Measurements from ENCODE around the gene PPFIBP2.

Gene PPFIBP2

DNA sequence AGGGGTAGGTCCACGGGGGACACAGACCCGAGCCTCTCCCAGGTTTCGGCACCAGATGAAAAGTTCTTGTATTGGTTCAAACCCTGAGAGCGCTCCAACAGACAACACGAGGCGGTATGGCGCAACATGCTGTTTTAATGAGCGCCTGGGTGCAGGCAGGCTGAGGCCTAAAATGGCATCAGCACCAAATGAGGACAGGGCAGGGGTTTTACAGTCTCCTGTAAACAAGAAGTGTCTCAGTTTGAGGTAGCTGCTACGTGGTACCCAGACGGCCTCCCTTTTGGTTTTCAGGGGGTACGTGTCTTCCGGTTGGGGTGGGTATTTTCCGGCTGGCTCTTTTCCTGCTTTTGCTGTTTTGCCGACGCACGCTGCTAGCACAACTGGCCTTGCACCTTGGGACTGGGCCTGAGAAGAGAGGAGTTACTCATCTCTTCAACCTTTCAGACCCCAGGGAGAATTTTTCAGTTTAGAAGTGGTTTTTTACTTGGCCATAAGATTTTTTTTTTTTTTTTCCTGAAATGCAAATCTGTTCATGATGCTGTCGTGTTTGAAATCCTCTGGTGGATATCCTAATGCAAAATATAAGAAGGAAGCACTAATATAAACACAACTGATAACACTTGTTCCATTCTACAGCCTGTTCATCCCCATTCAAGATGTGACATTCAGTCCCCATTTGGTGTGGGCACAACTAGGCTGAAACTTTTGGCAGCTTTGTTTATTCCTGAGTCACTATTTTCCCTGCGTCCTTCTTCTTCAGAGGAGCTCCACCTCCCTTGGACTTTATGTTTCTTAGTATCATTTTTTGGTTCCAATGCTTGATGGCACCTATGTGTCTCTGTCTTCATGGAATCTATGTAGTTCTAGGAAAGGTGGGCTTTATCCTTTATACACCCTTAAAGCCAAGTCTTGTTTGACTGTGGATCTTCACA is 6.5 kb downstream of the PPFIBP2 start:
- TF ChIP-seq, protein P1, sequence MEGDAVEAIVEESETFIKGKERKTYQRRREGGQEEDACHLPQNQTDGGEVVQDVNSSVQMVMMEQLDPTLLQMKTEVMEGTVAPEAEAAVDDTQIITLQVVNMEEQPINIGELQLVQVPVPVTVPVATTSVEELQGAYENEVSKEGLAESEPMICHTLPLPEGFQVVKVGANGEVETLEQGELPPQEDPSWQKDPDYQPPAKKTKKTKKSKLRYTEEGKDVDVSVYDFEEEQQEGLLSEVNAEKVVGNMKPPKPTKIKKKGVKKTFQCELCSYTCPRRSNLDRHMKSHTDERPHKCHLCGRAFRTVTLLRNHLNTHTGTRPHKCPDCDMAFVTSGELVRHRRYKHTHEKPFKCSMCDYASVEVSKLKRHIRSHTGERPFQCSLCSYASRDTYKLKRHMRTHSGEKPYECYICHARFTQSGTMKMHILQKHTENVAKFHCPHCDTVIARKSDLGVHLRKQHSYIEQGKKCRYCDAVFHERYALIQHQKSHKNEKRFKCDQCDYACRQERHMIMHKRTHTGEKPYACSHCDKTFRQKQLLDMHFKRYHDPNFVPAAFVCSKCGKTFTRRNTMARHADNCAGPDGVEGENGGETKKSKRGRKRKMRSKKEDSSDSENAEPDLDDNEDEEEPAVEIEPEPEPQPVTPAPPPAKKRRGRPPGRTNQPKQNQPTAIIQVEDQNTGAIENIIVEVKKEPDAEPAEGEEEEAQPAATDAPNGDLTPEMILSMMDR (IDR thresholded peaks at IDR 0.05; ENCODE audit: control extremely low read depth, extremely low read depth, low read depth, missing control alignments), result no peak
- CTCF ChIA-PET, result interaction anchor here (1.2 to 6.6 kb wide), 9 partner anchors 8 to 146 kb away, joined by 3 to 55 read pairs (median 14); partner anchors contain the start of gene PPFIBP2
- no peak for DNase-seq (ENCODE audit: extremely low spot score)
- POLR2A ChIA-PET, result interaction anchor here (1.2 to 1.3 kb wide), 3 partner anchors 7 to 12 kb away, joined by 3 to 4 read pairs (median 3); no protein-coding TSS in a partner anchor

DNA sequence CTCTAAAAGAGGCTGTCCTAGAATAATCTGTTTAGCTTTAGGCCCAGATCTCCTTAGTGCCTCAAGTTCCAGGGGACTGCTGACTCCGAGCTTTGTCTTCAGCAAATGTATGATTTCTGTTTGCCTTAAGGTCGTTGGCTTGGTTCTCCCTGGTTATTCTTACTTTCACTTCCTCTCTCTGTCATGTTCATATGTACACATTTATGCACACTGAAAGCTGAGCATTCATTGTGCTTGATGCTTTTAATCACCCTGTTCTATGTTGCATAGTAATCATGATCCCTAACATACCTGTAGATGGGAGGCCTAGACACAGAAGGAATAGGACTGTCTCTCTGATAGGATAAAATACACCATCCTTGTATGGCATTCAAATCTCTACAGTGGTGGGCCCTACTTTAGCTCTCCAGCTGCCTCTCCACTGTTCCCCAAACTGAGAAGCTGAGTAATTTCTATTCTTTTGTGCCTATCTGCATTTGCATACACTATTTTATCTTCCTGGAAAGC is 7.2 kb downstream of the PPFIBP2 start:
- POLR2A ChIA-PET, result interaction anchor here (0.8 to 1.3 kb wide), 4 partner anchors 8 to 11 kb away, joined by 3 to 4 read pairs (median 4); no protein-coding TSS in a partner anchor
- DNase-seq (ENCODE audit: extremely low spot score), result peak; percentile 51
- CTCF ChIA-PET, result interaction anchor here (1.2 to 6.6 kb wide), 11 partner anchors 9 to 145 kb away, joined by 3 to 55 read pairs (median 10); partner anchors contain the start of gene PPFIBP2
- TF ChIP-seq, protein P1 (IDR thresholded peaks at IDR 0.05; ENCODE audit: control extremely low read depth, extremely low read depth, low read depth, missing control alignments), result no peak

DNA sequence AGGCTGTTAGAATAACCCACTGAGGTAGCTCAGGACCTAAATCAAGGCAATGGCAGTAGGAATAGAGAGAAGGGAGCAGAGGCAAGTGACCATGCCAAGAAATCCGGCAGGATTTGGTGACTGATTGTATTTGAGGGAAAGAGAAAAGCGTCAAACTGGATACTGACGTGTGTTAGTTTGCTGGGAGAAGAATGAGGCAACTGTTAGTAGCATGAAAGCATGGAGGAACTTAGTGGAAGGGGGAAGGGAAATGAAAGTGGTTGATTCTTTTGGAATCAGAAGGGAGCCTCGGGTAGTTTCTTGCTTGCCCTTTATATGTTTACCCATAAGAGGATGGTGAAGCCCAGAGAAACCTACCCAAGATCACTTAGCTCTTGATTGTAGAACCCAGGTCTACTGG is 8.3 kb downstream of the PPFIBP2 start:
- DNase-seq (ENCODE audit: extremely low spot score), result no peak
- ChIA-PET POLR2A (no interaction called here), CTCF (interaction anchor here (1.2 to 6.6 kb wide), 10 partner anchors 9 to 55 kb away, joined by 3 to 55 read pairs (median 12); partner anchors contain the start of gene PPFIBP2)
- TF ChIP-seq, protein P1 (IDR thresholded peaks at IDR 0.05; ENCODE audit: control extremely low read depth, extremely low read depth, low read depth, missing control alignments), result no peak

DNA sequence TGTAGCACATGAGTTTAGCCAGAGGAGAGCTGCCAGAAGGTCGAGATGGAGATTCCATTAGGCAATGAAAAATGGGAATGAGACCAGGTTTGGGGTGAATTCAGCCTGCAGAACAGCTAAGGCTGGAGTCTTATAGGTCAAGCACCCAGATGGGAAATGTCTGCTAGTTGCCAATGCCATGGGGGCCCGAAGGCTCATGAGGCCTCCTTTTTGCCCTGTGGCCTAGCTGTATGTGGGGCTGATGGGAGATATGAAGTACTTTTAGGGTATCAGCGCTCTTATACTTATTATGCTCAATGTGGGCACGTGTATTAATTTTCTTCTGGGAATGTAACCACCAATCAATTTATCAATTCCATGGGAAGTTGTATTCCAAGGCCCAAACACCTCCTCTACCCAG is 8.7 kb downstream of the PPFIBP2 start:
- TF ChIP-seq, protein P1 (IDR thresholded peaks at IDR 0.05; ENCODE audit: control extremely low read depth, extremely low read depth, low read depth, missing control alignments), result no peak
- no peak for DNase-seq (ENCODE audit: extremely low spot score)
- CTCF ChIA-PET, result interaction anchor here (1.4 to 6.6 kb wide), 7 partner anchors 8 to 26 kb away, joined by 3 to 55 read pairs (median 23); partner anchors contain the start of gene PPFIBP2
- POLR2A ChIA-PET, result no interaction called here

DNA sequence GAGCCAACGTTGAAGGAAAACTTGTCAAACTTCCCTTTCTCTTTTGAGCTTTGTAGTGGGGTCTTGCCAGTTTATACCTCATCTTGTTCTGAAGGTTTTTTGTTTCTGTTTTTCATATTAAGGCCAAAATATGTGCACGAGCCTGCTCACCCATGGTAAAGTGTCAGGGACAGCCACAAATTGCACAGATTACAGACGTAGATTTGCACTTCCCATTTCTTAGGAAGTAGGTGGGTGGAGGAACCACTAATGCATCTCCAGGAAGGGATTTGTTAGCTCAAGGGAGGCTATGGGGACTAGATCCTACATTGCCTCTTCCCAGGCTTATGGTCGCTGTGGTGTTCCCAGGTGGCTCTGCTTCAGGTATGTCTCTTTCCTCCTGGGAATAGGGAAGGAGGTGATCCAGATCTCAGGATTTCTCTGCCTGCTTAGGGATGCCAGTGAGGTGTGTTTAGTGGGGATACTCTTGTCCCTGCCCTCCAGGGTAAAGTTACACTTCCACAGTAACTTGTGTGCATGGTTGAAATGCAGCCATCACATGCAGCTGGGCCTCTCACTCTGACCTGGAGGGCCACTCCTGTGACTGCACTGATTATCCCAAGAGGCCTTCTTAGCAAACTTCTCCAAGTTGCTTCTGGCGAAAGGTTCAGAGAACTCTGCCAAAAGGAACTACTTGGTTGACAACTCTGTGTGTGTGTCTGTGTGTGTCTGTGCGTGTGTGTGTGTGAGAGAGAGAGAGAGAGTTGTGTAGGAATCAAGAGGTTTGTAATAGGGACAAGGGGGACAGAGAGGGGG is 9.8 kb downstream of the PPFIBP2 start:
- TF ChIP-seq, protein P1 (IDR thresholded peaks at IDR 0.05; ENCODE audit: control extremely low read depth, extremely low read depth, low read depth, missing control alignments), result no peak
- CTCF ChIA-PET, result interaction anchor here (1.3 to 6.6 kb wide), 9 partner anchors 8 to 174 kb away, joined by 3 to 55 read pairs (median 6); partner anchors contain the start of gene PPFIBP2
- no peak for DNase-seq (ENCODE audit: extremely low spot score)
- POLR2A ChIA-PET, result no interaction called here
